Astrocyte (in vitro differentiated cells and primary cell): ENCODE data around the gene ZDHHC16.

ENCODE experiments used
- CTCF ChIP-seq: IDR thresholded peaks from 2 replicates; pipeline ENCODE4 v1.5.1; 2011; ENCODE audit warnings: low read depth, mild to moderate bottlenecking, inconsistent platforms, low read length, moderate library complexity; ENCODE audit not compliant: insufficient read depth
- EZH2 ChIP-seq: IDR thresholded peaks from 2 replicates; pipeline ENCODE4 v1.6.1; 2012; ENCODE audit warnings: mild to moderate bottlenecking, low read length, inconsistent platforms; ENCODE audit not compliant: insufficient read depth

DNA sequence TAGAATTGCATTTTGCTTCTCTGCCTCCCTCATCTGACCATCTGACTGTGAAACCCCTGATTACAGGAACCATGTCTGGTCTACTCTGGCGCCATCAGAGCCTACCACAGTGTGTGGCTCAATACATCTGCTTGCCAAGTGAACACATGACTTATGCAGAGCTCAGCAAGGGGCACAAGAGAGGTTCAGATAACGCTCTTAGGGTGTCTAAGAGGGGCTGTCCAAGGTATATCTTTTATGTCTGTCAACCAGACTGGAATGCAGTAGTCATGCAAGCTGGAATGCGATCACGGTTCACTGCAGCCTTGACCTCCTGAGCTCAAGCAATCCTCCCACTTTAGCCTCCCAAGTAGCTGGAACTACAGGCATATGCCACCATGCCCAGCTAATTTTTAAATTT, 34.6 kb upstream of the ZDHHC16 start:
- TF ChIP-seq CTCF: no peak
- TF ChIP-seq EZH2: no peak
